HepG2 (cell line): Measurements from ENCODE around the gene TAF9B. TPM values are rescaled to one million over a fixed set of nuclear protein-coding genes. Genes with fewer than 3 reads are reported as not detected.
"Not testable (repeated sequence)": the region's sequence is repeated elsewhere in the genome, so short reads cannot be mapped to it uniquely, and the experiment has no call there.

Experiments
- ATAC-seq: fragments of 200-7000 bp; cut with Tn5 transposase; 3 replicates; pipeline ENCODE4 v1.9.1; 2020; ENCODE audit warnings: mild to moderate bottlenecking, moderate library complexity
- BruUV-seq: library from RNA; stranded (reverse); fragments of 400-500 nt; replicated peaks from 2 replicates; lab custom pipeline; 2021; lab: Mats Ljungman, UMichigan
- CTCF ChIA-PET: fragments of 300-600 bp; formaldehyde crosslinking; extraction: SDS; loops from one replicate; lab custom pipeline; 2021; ENCODE audit warnings: low total read pairs, inconsistent platforms, low intra/inter-chr PET ratio; lab: Yijun Ruan, JAX
- POLR2A ChIA-PET: fragments of 350-600 bp; sonication (Branson Sonifier 250); formaldehyde crosslinking; loops from one replicate; lab custom pipeline; 2020; ENCODE audit warnings: antibody characterized with exemption, inconsistent platforms; lab: Yijun Ruan, JAX
- DNase-seq: peaks from one replicate; pipeline ENCODE4 v3.0.0-alpha.2; 2015; ENCODE audit warnings: low spot score
- FAIRE-seq: peaks from 3 replicates; lab custom pipeline; 2011; peaks lifted over from hg19 to GRCh38; lab: Jason Lieb, UNC
- H2AFZ ChIP-seq: one replicate; pipeline ENCODE4 v1.6.1; 2011; ENCODE audit warnings: low read length, inconsistent platforms
- H3K27ac ChIP-seq: fragments of 300-600 bp; 3 replicates; pipeline ENCODE4 v1.8.0; 2011; ENCODE audit warnings: mixed run types, mild to moderate bottlenecking, mixed read lengths, low read length, inconsistent platforms; ENCODE audit not compliant: insufficient read depth; ENCODE audit errors: extremely low read length
- H3K27me3 ChIP-seq, 2 experiments: fragments of 200-600 bp in 1 of 2; 2 replicates in 1 of 2; 3 replicates in 1 of 2; pipeline versions ENCODE4 v1.6.0 to v1.8.0; 2011; ENCODE audit warnings: low read length in 2 of 2, mild to moderate bottlenecking in 2 of 2, moderate library complexity in 2 of 2, inconsistent platforms in 1 of 2; ENCODE audit not compliant: insufficient read depth in 2 of 2, control insufficient read depth in 1 of 2
- H3K36me3 ChIP-seq, 2 experiments: fragments of 200-600 bp in 1 of 2; replicated peaks in 1 of 2; 2 replicates in 1 of 2; 3 replicates in 1 of 2; pipeline versions ENCODE4 v1.5.1 to v1.8.0; 2011; ENCODE audit warnings: low read length in 2 of 2, inconsistent platforms in 1 of 2; ENCODE audit not compliant: insufficient read depth in 2 of 2, control insufficient read depth in 1 of 2
- H3K4me1 ChIP-seq: 2 replicates; pipeline ENCODE4 v1.5.1; 2012; ENCODE audit warnings: low read length, inconsistent platforms; ENCODE audit not compliant: insufficient read depth
- H3K4me2 ChIP-seq: 2 replicates; pipeline ENCODE4 v1.6.0; 2011; ENCODE audit warnings: low read depth, low read length, inconsistent platforms
- H3K4me3 ChIP-seq, 3 experiments: fragments of 200-600 bp in 1 of 3; sonication (generic), shearing (Covaris generic) in 1 of 3; replicated peaks in 1 of 3; 2 replicates each; pipeline ENCODE4 v1.5.1; 2011 to 2016; ENCODE audit warnings: low read length in 3 of 3, inconsistent platforms in 2 of 3, low read depth in 2 of 3, mild to moderate bottlenecking in 2 of 3, control low read depth in 1 of 3, mixed read lengths in 1 of 3; ENCODE audit not compliant: insufficient read depth in 1 of 3
- H3K79me2 ChIP-seq: one replicate; pipeline ENCODE4 v1.6.1; 2011; ENCODE audit warnings: low read length, inconsistent platforms; ENCODE audit not compliant: insufficient read depth
- H3K9ac ChIP-seq: 2 replicates; pipeline ENCODE4 v1.6.0; 2011; ENCODE audit warnings: mild to moderate bottlenecking, low read depth, low read length, inconsistent platforms; ENCODE audit not compliant: insufficient read depth
- H3K9me3 ChIP-seq: 2 replicates; pipeline ENCODE4 v1.5.1; 2012; ENCODE audit warnings: mild to moderate bottlenecking, low read length
- H4K20me1 ChIP-seq: 2 replicates; pipeline ENCODE4 v1.6.0; 2011; ENCODE audit warnings: inconsistent platforms, mild to moderate bottlenecking, low read length, moderate library complexity; ENCODE audit not compliant: insufficient read depth
- CTCF ChIP-seq: sonication (generic); formaldehyde crosslinking; IDR thresholded peaks from 2 replicates; pipeline ENCODE4 v1.5.0; 2020; ENCODE audit warnings: mild to moderate bottlenecking, missing genetic modification reagents, moderate library complexity
- PHF5A ChIP-seq: IDR thresholded peaks from one replicate; pipeline ENCODE4 v1.6.1; 2018; ENCODE audit warnings: low read depth, missing genetic modification reagents; ENCODE audit not compliant: unreplicated experiment
- SMC3 ChIP-seq: IDR thresholded peaks from 2 replicates; pipeline ENCODE4 v1.6.1; 2011; ENCODE audit warnings: low read length, improper control_type of control experiment
- STAG1 ChIP-seq: sonication (generic); formaldehyde crosslinking; IDR thresholded peaks from 2 replicates; pipeline ENCODE4 v1.4.0; 2020; ENCODE audit warnings: missing genetic modification reagents
- ZNF652 ChIP-seq: IDR thresholded peaks from 2 replicates; pipeline ENCODE4 v1.6.1; 2016; ENCODE audit warnings: low read depth, borderline replicate concordance
- ZNF777 ChIP-seq: sonication (generic); formaldehyde crosslinking; IDR thresholded peaks from 2 replicates; pipeline ENCODE4 v1.4.0; 2020; ENCODE audit warnings: missing genetic modification reagents
- ZUFSP ChIP-seq: sonication (generic); formaldehyde crosslinking; IDR thresholded peaks from 2 replicates; pipeline ENCODE4 v1.9.0; 2021; ENCODE audit warnings: missing genetic modification reagents, mild to moderate bottlenecking, borderline replicate concordance
- WGBS: methylation state at CpG from one replicate; pipeline ENCODE4 v1.1.6; 2017; ENCODE audit warnings: low lambda C conversion rate; 5-methylcytosine and 5-hydroxymethylcytosine counted together
- in situ Hi-C: cut with HindIII; loops from 2 replicates; pipeline ENCODE4 v1.10.0; 2017; ENCODE audit warnings: low pct_unique_long_range_greater_than_20kb; ENCODE audit not compliant: extremely low pct_ligation_motif_present
- intact Hi-C: fragments of 100-400 bp; cut with micrococcal nuclease; formaldehyde crosslinking; loops from one replicate; pipeline ENCODE4 v1.10.0; 2022; ENCODE audit not compliant: unreplicated experiment
- polyA plus RNA-seq, 8 experiments: library from polyadenylated mRNA; depleted of rRNA in 3 of 8; stranded (reverse) in 7 of 8; unstranded in 1 of 8; fragments of >200 nt; fragmentation: Illumina TruSeq in 4 of 8; extraction: Trizol in 4 of 8; gene quantifications; 2 replicates each; pipeline versions ENCODE4 v1.2.1 to v1.2.3, GENCODE V29; 2011 to 2016; ENCODE audit warnings: low read depth in 4 of 8, missing spikeins in 1 of 8, mixed read lengths in 1 of 8; ENCODE audit not compliant: insufficient read depth in 1 of 8
- total RNA-seq, 5 experiments: library from RNA; depleted of rRNA; stranded (reverse); fragments of >200 nt; fragmentation: Illumina TruSeq; extraction: Trizol; gene quantifications; 2 replicates each; pipeline ENCODE4 v1.2.3, GENCODE V29; 2016; ENCODE audit warnings: low read depth in 1 of 5

Gene TAF9B
- total and polyA plus RNA-seq, 2 of the 13 experiments (the other 11 are each of a cell fraction or from before 2014, with no cell fraction given) = 10.8 to 15.2 TPM

DNA sequence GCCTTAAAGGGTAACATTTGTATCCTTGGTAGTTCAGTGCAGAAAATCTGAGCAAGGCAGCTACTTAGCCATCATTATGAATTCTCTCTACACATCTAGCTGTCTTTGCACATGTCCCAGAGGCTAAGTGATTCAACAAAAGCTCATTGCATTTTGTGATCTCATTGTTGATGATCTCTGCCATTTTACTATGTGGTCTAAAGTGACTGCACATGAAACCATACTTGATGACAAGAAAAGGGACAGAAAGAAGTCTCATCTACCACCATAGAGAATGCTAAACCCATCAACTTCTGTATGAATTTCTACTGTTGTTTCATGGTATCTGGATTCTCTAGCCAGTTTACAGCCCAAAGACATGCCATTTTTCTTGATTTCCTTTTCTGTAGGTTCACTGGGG is 41.3 kb downstream of the TAF9B start (continued):
- TF ChIP-seq ZUFSP (CRISPR knock-in tag) = no peak

- intact Hi-C loops = no loop called here
- WGBS = no CpG with 5 or more reads among the region's 2 CpGs
- peak; percentile 12 for DNase-seq
Measured at GRCh38 chrX:78092296-78092695, 47.2 kb downstream of the TAF9B start.

GRCh38 chrX:78081413-78081812 is 58.0 kb downstream of the TAF9B start:
- H3K4me2 ChIP-seq, in situ Hi-C loops, H2AFZ ChIP-seq, BruUV-seq, H3K36me3 ChIP-seq, FAIRE-seq, H3K27ac ChIP-seq, ATAC-seq, H3K9me3 ChIP-seq, H3K9ac ChIP-seq, DNase-seq, H3K4me1 ChIP-seq, H4K20me1 ChIP-seq, intact Hi-C loops, H3K4me3 ChIP-seq, H3K79me2 ChIP-seq, POLR2A ChIA-PET, CTCF ChIA-PET, H3K27me3 ChIP-seq: not testable (repeated sequence)
- WGBS = 67% methylated on average over 6 of the region's 6 CpGs

More at GRCh38 chrX:78092296-78092695, 47.2 kb downstream of the TAF9B start:
- Histone ChIP-seq H3K36me3 (no peaks in the 10 kb centered on the region), H3K4me2 (peak overlapping the region; percentile 67), H3K4me3 (peak overlapping the region in 1 of 3 experiments; percentile 23; a peak in 1 of 6 replicates), H3K27ac (no peak overlapping the region)
- ChIA-PET CTCF (no interaction called here), POLR2A (no interaction called here)
- no peak for TF ChIP-seq ZNF777
- peak; percentile 70 for TF ChIP-seq CTCF
- TF ChIP-seq ZNF652 = peak; percentile 87
- TF ChIP-seq PHF5A = no peak
- peak; percentile 31; the same call in 1 of the 2 replicates for TF ChIP-seq SMC3
- TF ChIP-seq STAG1 (CRISPR knock-in tag) = peak; percentile 57
- TF ChIP-seq, all 625 proteins: peak for 4
- no TSS peak for BruUV-seq
- Histone ChIP-seq H3K9me3 (no peaks in the 10 kb centered on the region), H2AFZ (peak overlapping the region; percentile 54), H3K27me3 (no peaks in the 10 kb centered on the region), H3K4me1 (peaks cover 8% of the 10 kb centered on the region; the same call in 1 of the 2 replicates), H4K20me1 (no peaks in the 10 kb centered on the region), H3K79me2 (no peaks in the 10 kb centered on the region), H3K9ac (no peak overlapping the region)
- peak; percentile 99 for ATAC-seq
- in situ Hi-C loops = no loop called here
- FAIRE-seq = peak; percentile 23
